C4-2B (cell line): ENCODE results near the gene TRDN.

Experiments
- H3K27ac ChIP-seq: fragments of 450-650 bp; 2 replicates; pipeline ENCODE4 v1.5.1; 2017
- CTCF ChIP-seq: fragments of 450-650 bp; conservative IDR thresholded peaks from 2 replicates; pipeline ENCODE4 v1.5.1; 2017; ENCODE audit warnings: mild to moderate bottlenecking
- ZFX ChIP-seq: fragments of 450-650 bp; IDR thresholded peaks from 2 replicates; pipeline ENCODE4 v1.6.1; 2017

Gene TRDN

GRCh38 chr6:123616016-123616415 lies 20.7 kb downstream of the TRDN start:
- no peak for TF ChIP-seq ZFX
- TF ChIP-seq CTCF: no peak
- no peak overlapping the region for H3K27ac ChIP-seq

GRCh38 chr6:123610779-123611178 lies 26.0 kb downstream of the TRDN start:
- TF ChIP-seq ZFX (no peak), CTCF (no peak)
- no peak overlapping the region for H3K27ac ChIP-seq

- no peak for TF ChIP-seq CTCF
- no peak for TF ChIP-seq ZFX
- no peak overlapping the region for H3K27ac ChIP-seq
Observed at GRCh38 chr6:123604067-123604466, 32.7 kb downstream of the TRDN start.

GRCh38 chr6:123598011-123598410 lies 38.7 kb downstream of the TRDN start:
- TF ChIP-seq ZFX (no peak), CTCF (no peak)
- H3K27ac ChIP-seq: no peak overlapping the region

GRCh38 chr6:123594776-123595175 lies 42.0 kb downstream of the TRDN start:
- TF ChIP-seq ZFX: no peak
- TF ChIP-seq CTCF: no peak
- no peak overlapping the region for H3K27ac ChIP-seq

GRCh38 chr6:123592426-123592825 lies 44.3 kb downstream of the TRDN start:
- H3K27ac ChIP-seq: no peak overlapping the region
- TF ChIP-seq ZFX: no peak
- no peak for TF ChIP-seq CTCF

GRCh38 chr6:123589973-123590372 lies 46.8 kb downstream of the TRDN start:
- TF ChIP-seq ZFX: no peak
- no peak overlapping the region for H3K27ac ChIP-seq

GRCh38 chr6:123589317-123589716 lies 47.4 kb downstream of the TRDN start:
- TF ChIP-seq ZFX: no peak
- no peak overlapping the region for H3K27ac ChIP-seq

GRCh38 chr6:123588546-123588895 lies 48.2 kb downstream of the TRDN start:
- TF ChIP-seq CTCF: no peak
- no peak for TF ChIP-seq ZFX
- no peak overlapping the region for H3K27ac ChIP-seq
